Hematopoietic multipotent progenitor cell treated with erythropoietin and hydrocortisone succinate and interleukin-3 and kit ligand, for 6 days (in vitro differentiated cells): ENCODE results near the gene VSTM4.

Experiments used
- DNase-seq: peaks from one replicate; pipeline ENCODE4 v3.0.0-alpha.2; 2015

Gene VSTM4

DNA sequence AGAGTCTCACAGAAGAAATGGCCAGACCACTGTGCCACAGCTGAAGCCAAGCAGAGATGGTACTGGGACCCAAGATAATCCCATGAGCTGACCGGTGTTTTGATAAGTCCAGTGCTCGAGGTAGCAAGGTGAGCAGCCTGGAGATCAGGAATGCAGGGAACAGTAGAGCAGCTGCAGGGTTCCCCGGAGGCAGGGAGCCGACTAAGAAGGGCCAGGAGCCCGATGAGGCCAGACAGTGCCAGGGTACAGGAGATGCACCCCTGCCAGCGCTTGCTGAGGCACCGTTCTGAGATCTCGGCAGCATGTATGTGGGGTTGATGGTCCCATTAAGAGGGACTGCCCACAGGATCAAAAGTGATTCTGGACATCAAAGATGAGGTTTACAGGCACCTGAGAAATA is 47.1 kb downstream of the VSTM4 start:
- DNase-seq, result no peak

GRCh38 chr10:49066944-49067730 is 48.2 kb downstream of the VSTM4 start:
- no peak for DNase-seq

DNA sequence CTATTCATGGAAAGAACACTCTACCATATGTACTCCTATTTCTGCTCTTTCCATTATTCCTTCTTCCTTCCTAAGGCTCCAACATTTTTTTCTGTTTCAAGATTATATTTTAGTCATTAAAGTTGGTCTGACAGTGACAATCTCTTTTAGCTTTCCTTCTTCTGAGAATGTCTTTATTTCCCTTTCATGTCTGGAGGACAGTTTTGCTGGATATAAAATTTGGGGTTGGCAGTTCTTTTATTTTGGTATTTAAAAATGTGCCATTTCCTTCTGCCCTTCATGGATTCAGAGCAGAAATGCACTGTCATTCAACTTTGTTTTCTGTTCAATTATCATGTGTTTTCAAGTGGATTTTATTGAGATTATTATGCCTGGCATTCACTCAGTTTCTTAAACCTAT is 53.1 kb downstream of the VSTM4 start:
- DNase-seq, result no peak

- DNase-seq, result no peak
These were observed 53.7 kb downstream of the VSTM4 start for GRCh38 chr10:49061667-49062066.

GRCh38 chr10:49058463-49059255 is 56.7 kb downstream of the VSTM4 start:
- no peak for DNase-seq

- DNase-seq, result no peak
These were observed 58.0 kb downstream of the VSTM4 start for GRCh38 chr10:49057231-49057880.

- DNase-seq, result no peak
These were observed 59.0 kb downstream of the VSTM4 start for GRCh38 chr10:49056356-49056755.

DNA sequence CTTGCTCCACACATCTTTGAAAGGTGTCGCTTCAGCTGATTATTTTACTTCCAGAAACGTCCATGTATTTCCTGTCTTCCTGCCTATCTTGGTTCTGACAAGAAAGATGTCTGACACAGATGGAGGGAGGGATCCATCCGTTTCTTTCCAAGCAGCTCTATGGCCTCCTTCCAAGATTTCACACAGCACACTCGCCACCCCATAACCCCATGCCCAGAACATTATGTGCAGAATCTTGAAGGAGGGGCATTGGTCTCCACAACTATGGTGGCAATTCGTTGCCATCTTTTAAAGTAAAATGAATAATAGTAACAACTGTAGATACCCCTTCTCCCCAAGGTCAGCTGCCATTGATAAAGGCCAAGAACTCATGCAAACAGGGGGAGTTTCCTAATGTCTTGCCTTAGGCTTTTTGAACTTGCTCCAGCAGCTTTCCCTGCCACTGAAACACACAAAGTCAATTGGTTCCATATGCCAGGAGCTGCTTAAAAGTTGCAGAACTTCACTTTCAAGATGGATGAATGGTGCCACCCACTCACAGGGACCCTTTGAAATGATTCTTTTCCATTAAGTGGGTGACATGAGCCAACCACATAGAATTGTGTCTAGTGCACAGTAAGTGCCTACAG is 60.0 kb downstream of the VSTM4 start:
- DNase-seq, result no peak

DNA sequence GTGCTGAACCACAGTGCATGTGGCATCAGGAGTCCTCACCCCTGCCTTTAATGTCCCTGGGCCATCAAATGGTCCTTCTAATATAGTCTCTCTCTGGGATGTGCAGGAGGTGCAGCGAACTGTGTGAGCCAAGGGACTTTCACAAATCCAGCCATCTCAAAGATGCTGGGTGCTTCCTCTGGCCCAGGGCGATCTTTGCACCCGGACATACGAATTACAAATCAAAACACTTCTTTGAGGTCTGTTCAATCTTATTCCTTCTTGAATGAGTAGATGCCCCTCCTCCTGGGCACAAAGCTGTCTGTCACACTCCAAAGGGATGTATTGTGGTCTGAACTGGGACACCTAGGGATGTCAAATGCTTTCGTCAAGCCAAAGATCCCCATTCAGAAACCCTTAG is 60.6 kb downstream of the VSTM4 start:
- DNase-seq, result no peak

GRCh38 chr10:49053998-49054692 is 61.2 kb downstream of the VSTM4 start:
- no peak for DNase-seq

GRCh38 chr10:49053053-49053997 is 62.0 kb downstream of the VSTM4 start:
- DNase-seq, result no peak

DNA sequence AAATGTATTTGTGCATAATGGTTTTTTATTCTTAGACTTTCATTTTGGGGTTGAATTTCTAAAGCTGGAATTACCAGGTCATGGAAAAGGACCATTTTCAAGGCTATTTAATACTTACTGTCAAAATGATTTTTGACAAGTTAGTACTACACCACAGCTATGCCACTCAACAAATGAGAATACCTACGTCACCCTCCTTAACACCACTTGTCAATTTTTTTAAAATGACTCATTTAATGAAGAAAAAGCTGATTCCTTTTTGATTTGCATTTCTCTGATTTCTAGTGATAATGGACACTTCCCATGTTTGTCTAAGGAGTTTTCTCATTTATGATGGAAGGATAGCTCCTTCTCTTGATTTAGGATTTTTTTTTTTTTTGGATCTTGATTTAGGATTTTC is 63.3 kb downstream of the VSTM4 start:
- no peak for DNase-seq

GRCh38 chr10:49050906-49051305 is 64.4 kb downstream of the VSTM4 start:
- DNase-seq, result no peak

DNA sequence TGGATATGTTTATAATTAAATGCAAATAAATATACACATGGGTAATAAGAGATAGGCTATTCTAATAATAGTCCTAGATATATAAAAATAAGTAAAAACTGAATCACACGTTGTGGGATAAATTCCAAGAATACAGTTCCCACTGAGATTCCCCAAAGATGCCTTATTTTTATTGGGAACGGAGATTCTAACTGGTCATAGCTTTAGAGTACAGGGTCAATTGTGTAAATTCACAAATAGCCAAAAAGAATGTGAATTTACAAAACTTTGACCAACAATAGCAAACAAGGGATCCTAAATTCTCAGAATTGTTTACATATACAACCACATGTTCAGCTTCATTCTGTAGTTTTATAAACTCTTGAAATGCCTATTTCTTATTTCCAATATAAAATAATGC is 65.0 kb downstream of the VSTM4 start:
- DNase-seq, result no peak

- DNase-seq, result no peak
These were observed 65.7 kb downstream of the VSTM4 start for GRCh38 chr10:49049660-49050059.

- no peak for DNase-seq
These were observed 68.1 kb downstream of the VSTM4 start for GRCh38 chr10:49047128-49047639.

- no peak for DNase-seq
These were observed 70.8 kb downstream of the VSTM4 start for GRCh38 chr10:49044293-49045193.

DNA sequence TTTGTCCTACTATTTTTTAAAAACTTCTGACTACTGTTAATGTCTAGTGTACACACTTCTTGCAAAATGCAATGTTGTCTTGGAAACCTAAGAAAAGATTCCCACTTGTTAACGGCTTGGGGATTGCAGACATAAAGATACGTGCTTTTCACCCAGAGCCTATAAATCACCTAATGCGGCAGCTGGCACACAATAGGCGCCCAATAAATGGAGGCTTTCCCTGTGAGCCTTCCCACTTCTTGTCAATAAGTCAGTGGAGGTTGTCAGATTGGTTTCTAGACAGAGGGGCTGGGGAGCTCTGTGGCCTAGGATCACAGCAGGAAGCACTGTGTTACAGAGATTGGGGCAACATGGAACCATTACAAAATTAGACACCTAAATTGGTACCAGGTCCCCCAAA is 74.7 kb downstream of the VSTM4 start:
- no peak for DNase-seq

- no peak for DNase-seq
These were observed 75.9 kb downstream of the VSTM4 start for GRCh38 chr10:49039409-49039808.

GRCh38 chr10:49038711-49039110 is 76.6 kb downstream of the VSTM4 start:
- no peak for DNase-seq
